Vagina (tissue), 2 donors: Measurements from ENCODE around the gene UTP18. TPM values are rescaled to one million over a fixed set of nuclear protein-coding genes. Genes with fewer than 3 reads are reported as not detected.

Experiments used
- DNase-seq, 2 donors: peaks; one replicate each; pipeline ENCODE4 v3.0.0-alpha.2; 2017; ENCODE audit errors: extremely low spot score in 2 of 2
- H3K27ac ChIP-seq: fragments of 200-600 bp; sonication (generic); one replicate; pipeline ENCODE4 v1.5.1; 2019
- H3K27me3 ChIP-seq: fragments of 200-600 bp; sonication (generic); one replicate; pipeline ENCODE4 v1.5.1; 2019
- H3K36me3 ChIP-seq, 2 donors: fragments of 200-600 bp; sonication (generic); one replicate each; pipeline ENCODE4 v1.5.1; 2017 to 2019
- H3K4me1 ChIP-seq: fragments of 200-600 bp; sonication (generic); one replicate; pipeline ENCODE4 v1.5.1; 2019
- H3K4me3 ChIP-seq, 2 donors: fragments of 200-600 bp; sonication (generic); 1 replicate in 1 of 2; 2 replicates in 1 of 2; pipeline ENCODE4 v1.5.1; 2016 to 2019
- H3K9me3 ChIP-seq: fragments of 200-600 bp; sonication (generic); one replicate; pipeline ENCODE4 v1.5.1; 2019
- POLR2A ChIP-seq, 2 donors: fragments of 450-650 bp; IDR thresholded peaks; one replicate each; pipeline ENCODE4 v1.6.1; 2017; ENCODE audit warnings: antibody characterized with exemption in 2 of 2, mild to moderate bottlenecking in 2 of 2, moderate library complexity in 2 of 2
- POLR2AphosphoS5 ChIP-seq, 2 donors: sonication (generic); formaldehyde crosslinking; IDR thresholded peaks; one replicate each; pipeline ENCODE4 v1.9.0; 2017; ENCODE audit warnings: antibody characterized with exemption in 2 of 2, mild to moderate bottlenecking in 2 of 2, low read depth in 1 of 2; ENCODE audit not compliant: insufficient read depth in 1 of 2
- intact Hi-C: fragments of 100-400 bp; cut with DNase I; formaldehyde crosslinking; loops from one replicate; pipeline ENCODE4 v1.15.1; 2023
- total RNA-seq: library from RNA; depleted of rRNA; stranded (reverse); fragments of >200 nt; gene quantifications from one replicate; pipeline ENCODE4 v1.2.3, GENCODE V29; 2016
- TF ChIP-seq, protein P1 (sequence below), 3 experiments: fragments of 450-650 bp in 2 of 3; fragments of 200-600 bp in 1 of 3; sonication (generic) in 1 of 3; IDR thresholded peaks; one replicate each; pipeline ENCODE4 v1.5.1; 2017 to 2019; ENCODE audit warnings: antibody characterized with exemption in 3 of 3, mild to moderate bottlenecking in 2 of 3, moderate library complexity in 2 of 3

Gene UTP18
- total RNA-seq, 1 donor from 2014 or later: 25.3 TPM

DNA sequence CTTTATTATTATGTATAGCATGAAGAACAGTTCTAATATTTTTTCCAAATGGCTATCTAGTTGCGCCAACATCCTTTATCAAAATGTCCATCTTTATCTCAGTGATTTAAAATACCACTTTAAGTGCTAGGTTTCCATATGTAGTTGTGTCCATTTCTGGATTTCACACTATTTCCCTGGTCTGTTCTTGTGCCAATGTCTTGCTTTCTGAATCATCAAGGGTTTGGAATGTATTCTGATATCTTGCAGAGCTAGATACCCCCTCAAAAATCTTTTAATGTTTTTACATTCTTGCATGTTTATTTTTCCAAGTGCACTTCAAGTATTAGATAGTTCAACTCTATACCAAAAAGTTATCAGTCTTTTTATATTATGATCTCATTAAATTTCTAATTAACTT is 14.8 kb upstream of the UTP18 start:
- Histone ChIP-seq H3K9me3 (no peaks in the 10 kb centered on the region), H3K27ac (no peak overlapping the region), H3K36me3 (no peaks in the 10 kb centered on the region), H3K27me3 (no peaks in the 10 kb centered on the region), H3K4me3 (no peak overlapping the region), H3K4me1 (no peaks in the 10 kb centered on the region)
- no peak for TF ChIP-seq POLR2AphosphoS5 (IDR thresholded peaks at IDR 0.05; ENCODE audit: insufficient read depth in 1 of 2, low read depth in 1 of 2)
- TF ChIP-seq, protein P1, sequence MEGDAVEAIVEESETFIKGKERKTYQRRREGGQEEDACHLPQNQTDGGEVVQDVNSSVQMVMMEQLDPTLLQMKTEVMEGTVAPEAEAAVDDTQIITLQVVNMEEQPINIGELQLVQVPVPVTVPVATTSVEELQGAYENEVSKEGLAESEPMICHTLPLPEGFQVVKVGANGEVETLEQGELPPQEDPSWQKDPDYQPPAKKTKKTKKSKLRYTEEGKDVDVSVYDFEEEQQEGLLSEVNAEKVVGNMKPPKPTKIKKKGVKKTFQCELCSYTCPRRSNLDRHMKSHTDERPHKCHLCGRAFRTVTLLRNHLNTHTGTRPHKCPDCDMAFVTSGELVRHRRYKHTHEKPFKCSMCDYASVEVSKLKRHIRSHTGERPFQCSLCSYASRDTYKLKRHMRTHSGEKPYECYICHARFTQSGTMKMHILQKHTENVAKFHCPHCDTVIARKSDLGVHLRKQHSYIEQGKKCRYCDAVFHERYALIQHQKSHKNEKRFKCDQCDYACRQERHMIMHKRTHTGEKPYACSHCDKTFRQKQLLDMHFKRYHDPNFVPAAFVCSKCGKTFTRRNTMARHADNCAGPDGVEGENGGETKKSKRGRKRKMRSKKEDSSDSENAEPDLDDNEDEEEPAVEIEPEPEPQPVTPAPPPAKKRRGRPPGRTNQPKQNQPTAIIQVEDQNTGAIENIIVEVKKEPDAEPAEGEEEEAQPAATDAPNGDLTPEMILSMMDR (IDR thresholded peaks at IDR 0.05): no peak
- TF ChIP-seq POLR2A (IDR thresholded peaks at IDR 0.05): no peak
- intact Hi-C loops: no loop called here
- no peak for DNase-seq

DNA sequence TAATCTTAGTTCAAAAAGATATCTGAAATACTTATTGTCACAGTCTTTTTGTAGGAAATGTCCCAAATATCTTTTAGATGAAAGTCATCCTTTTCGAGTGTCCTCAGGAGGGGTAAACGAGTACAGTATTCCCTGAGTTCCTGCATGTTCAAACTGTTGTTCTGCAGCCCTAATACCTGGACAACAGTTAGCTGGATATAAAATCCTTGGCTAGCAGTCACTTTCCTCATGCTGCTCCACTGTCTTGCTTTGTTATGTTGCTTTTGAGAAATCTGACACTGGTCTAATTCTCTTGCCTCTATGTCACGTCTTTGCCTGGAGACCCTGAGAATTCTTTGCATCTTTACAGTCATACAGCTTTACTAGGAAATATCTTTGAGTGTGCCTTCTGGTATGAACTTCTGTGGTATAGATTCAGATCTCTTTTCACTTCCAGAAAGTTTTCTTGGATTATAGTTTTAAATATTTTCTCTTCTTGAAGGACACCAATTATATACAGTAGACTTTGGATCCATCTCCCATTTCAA is 10.0 kb upstream of the UTP18 start:
- Histone ChIP-seq H3K4me1 (peaks cover 5% of the 10 kb centered on the region), H3K27ac (no peak overlapping the region), H3K27me3 (no peaks in the 10 kb centered on the region), H3K4me3 (no peak overlapping the region), H3K36me3 (peaks cover 0 to 15% of the 10 kb centered on the region in 2 donors), H3K9me3 (no peaks in the 10 kb centered on the region)
- no peak for DNase-seq
- intact Hi-C loops: no loop called here
- TF ChIP-seq POLR2A (IDR thresholded peaks at IDR 0.05): no peak
- TF ChIP-seq, protein P1 (IDR thresholded peaks at IDR 0.05): no peak
- TF ChIP-seq POLR2AphosphoS5 (IDR thresholded peaks at IDR 0.05; ENCODE audit: insufficient read depth in 1 of 2, low read depth in 1 of 2): no peak

- no peaks in the 10 kb centered on the region for H3K27me3 ChIP-seq
- no peak for DNase-seq
- peaks cover 0 to 15% of the 10 kb centered on the region in 2 donors for H3K36me3 ChIP-seq
- TF ChIP-seq POLR2AphosphoS5 (IDR thresholded peaks at IDR 0.05; ENCODE audit: insufficient read depth in 1 of 2, low read depth in 1 of 2) (no peak), POLR2A (IDR thresholded peaks at IDR 0.05) (no peak)
- TF ChIP-seq, protein P1 (IDR thresholded peaks at IDR 0.05): no peak
- no peak overlapping the region for H3K27ac ChIP-seq
- no peaks in the 10 kb centered on the region for H3K9me3 ChIP-seq
- peaks cover 12% of the 10 kb centered on the region for H3K4me1 ChIP-seq
- intact Hi-C loops: no loop called here
- no peak overlapping the region for H3K4me3 ChIP-seq
Measured at GRCh38 chr17:51251010-51251409, 9.3 kb upstream of the UTP18 start.

GRCh38 chr17:51255673-51256072 is 4.7 kb upstream of the UTP18 start:
- no peak overlapping the region for H3K27ac ChIP-seq
- H3K36me3 ChIP-seq: peaks cover 0 to 15% of the 10 kb centered on the region in 2 donors
- intact Hi-C loops: no loop called here
- H3K9me3 ChIP-seq: no peaks in the 10 kb centered on the region
- DNase-seq: no peak
- H3K27me3 ChIP-seq: no peaks in the 10 kb centered on the region
- TF ChIP-seq POLR2AphosphoS5 (IDR thresholded peaks at IDR 0.05; ENCODE audit: insufficient read depth in 1 of 2, low read depth in 1 of 2) (no peak), POLR2A (IDR thresholded peaks at IDR 0.05) (no peak)
- TF ChIP-seq, protein P1 (IDR thresholded peaks at IDR 0.05): no peak
- no peak overlapping the region for H3K4me3 ChIP-seq
- peaks cover 45% of the 10 kb centered on the region for H3K4me1 ChIP-seq

DNA sequence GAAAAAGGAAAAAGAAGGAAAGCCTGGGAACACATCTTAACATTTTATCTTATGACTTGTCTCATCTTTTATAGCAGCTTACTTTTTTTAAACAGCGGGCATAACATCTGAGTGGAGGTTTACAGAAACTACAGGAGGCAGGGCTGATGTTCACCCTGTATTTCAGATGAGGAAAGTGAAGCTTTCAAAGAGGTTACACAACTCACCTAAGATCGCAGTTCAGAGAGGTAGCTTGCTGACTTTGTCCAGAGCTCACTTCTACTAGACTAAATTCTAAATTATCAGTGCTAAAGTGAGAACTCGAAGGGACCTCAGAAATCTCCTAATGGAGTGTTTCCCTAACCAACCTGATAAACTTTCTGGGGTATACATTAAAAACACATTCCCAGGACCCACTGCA is 4.2 kb upstream of the UTP18 start:
- no peak overlapping the region for H3K27ac ChIP-seq

More for the DNA sequence above, 4.2 kb upstream of the UTP18 start:
- H3K36me3 ChIP-seq: peaks cover 0 to 15% of the 10 kb centered on the region in 2 donors
- no peak for TF ChIP-seq POLR2AphosphoS5 (IDR thresholded peaks at IDR 0.05; ENCODE audit: insufficient read depth in 1 of 2, low read depth in 1 of 2)
- TF ChIP-seq, protein P1 (IDR thresholded peaks at IDR 0.05): no peak
- no peak for TF ChIP-seq POLR2A (IDR thresholded peaks at IDR 0.05)
- no peak overlapping the region for H3K4me3 ChIP-seq
- H3K9me3 ChIP-seq: no peaks in the 10 kb centered on the region
- DNase-seq: no peak
- no peaks in the 10 kb centered on the region for H3K27me3 ChIP-seq
- H3K4me1 ChIP-seq: peaks cover 46% of the 10 kb centered on the region
- intact Hi-C loops: no loop called here
